ENCODE results near the gene HECTD2.

HECTD2 gene

GRCh38 chr10:91460681-91461080 lies 50.5 kb downstream of the HECTD2 start:
- Histone ChIP-seq H4K20me1 (ENCODE audit: insufficient read depth, low read length, poor library complexity, severe bottlenecking) (no peaks in the 10 kb centered on the region), H3K79me2 (ENCODE audit: insufficient read depth, low read length) (no peaks in the 10 kb centered on the region), H3F3A (ENCODE audit: low read depth) (no peaks in the 10 kb centered on the region), H3K4me1 (ENCODE audit: insufficient read depth, low read length, poor library complexity, severe bottlenecking) (no peaks in the 10 kb centered on the region), H3K9ac (ENCODE audit: low read depth, low read length, poor library complexity, severe bottlenecking) (no peak overlapping the region), H3K27me3 (ENCODE audit: insufficient read depth, low read length, poor library complexity, severe bottlenecking) (no peaks in the 10 kb centered on the region), H2AFZ (ENCODE audit: low read length) (no peak overlapping the region), H3K36me3 (ENCODE audit: insufficient read depth, low read length) (peaks cover 8% of the 10 kb centered on the region; the same call in 1 of the 2 replicates), H3K9me3 (ENCODE audit: insufficient read depth, low read depth, low read length) (peaks cover 4% of the 10 kb centered on the region; the same call in 1 of the 2 replicates), H3K9me2 (replicated peaks; ENCODE audit: low read depth, low read length) (no peaks in the 10 kb centered on the region), H3K4me3 (ENCODE audit: low read length, poor library complexity, severe bottlenecking) (no peak overlapping the region), H3K4me2 (ENCODE audit: low read depth, low read length, poor library complexity, severe bottlenecking) (no peak overlapping the region)
- TF ChIP-seq EZH2phosphoT487 (IDR thresholded peaks at IDR 0.05; ENCODE audit: borderline replicate concordance) (no peak), CTCF (conservative IDR thresholded peaks at IDR 0.05; ENCODE audit: low read length) (no peak)

- TF ChIP-seq EZH2phosphoT487 (IDR thresholded peaks at IDR 0.05; ENCODE audit: borderline replicate concordance) (no peak), CTCF (conservative IDR thresholded peaks at IDR 0.05; ENCODE audit: low read length) (no peak)
Measured at GRCh38 chr10:91462423-91462822, 52.3 kb downstream of the HECTD2 start.

GRCh38 chr10:91464500-91464899 lies 54.4 kb downstream of the HECTD2 start:
- Histone ChIP-seq H3K9me3 (ENCODE audit: insufficient read depth, low read depth, low read length) (peaks cover 4% of the 10 kb centered on the region; the same call in 1 of the 2 replicates), H3K9ac (ENCODE audit: low read depth, low read length, poor library complexity, severe bottlenecking) (no peak overlapping the region), H3K79me2 (ENCODE audit: insufficient read depth, low read length) (no peaks in the 10 kb centered on the region), H3K36me3 (ENCODE audit: insufficient read depth, low read length) (peaks cover 8% of the 10 kb centered on the region; the same call in 1 of the 2 replicates), H3K4me1 (ENCODE audit: insufficient read depth, low read length, poor library complexity, severe bottlenecking) (no peaks in the 10 kb centered on the region), H3F3A (ENCODE audit: low read depth) (no peaks in the 10 kb centered on the region), H3K9me2 (replicated peaks; ENCODE audit: low read depth, low read length) (no peaks in the 10 kb centered on the region), H2AFZ (ENCODE audit: low read length) (no peak overlapping the region), H4K20me1 (ENCODE audit: insufficient read depth, low read length, poor library complexity, severe bottlenecking) (no peaks in the 10 kb centered on the region), H3K4me2 (ENCODE audit: low read depth, low read length, poor library complexity, severe bottlenecking) (no peak overlapping the region), H3K27me3 (ENCODE audit: insufficient read depth, low read length, poor library complexity, severe bottlenecking) (no peaks in the 10 kb centered on the region), H3K4me3 (ENCODE audit: low read length, poor library complexity, severe bottlenecking) (no peak overlapping the region)
- TF ChIP-seq EZH2phosphoT487 (IDR thresholded peaks at IDR 0.05; ENCODE audit: borderline replicate concordance) (no peak), CTCF (conservative IDR thresholded peaks at IDR 0.05; ENCODE audit: low read length) (no peak)

More at GRCh38 chr10:91462423-91462822, 52.3 kb downstream of the HECTD2 start:
- Histone ChIP-seq H3K9ac (ENCODE audit: low read depth, low read length, poor library complexity, severe bottlenecking) (no peak overlapping the region), H4K20me1 (ENCODE audit: insufficient read depth, low read length, poor library complexity, severe bottlenecking) (no peaks in the 10 kb centered on the region), H3K4me3 (ENCODE audit: low read length, poor library complexity, severe bottlenecking) (no peak overlapping the region), H3K79me2 (ENCODE audit: insufficient read depth, low read length) (no peaks in the 10 kb centered on the region), H3K27me3 (ENCODE audit: insufficient read depth, low read length, poor library complexity, severe bottlenecking) (no peaks in the 10 kb centered on the region), H3F3A (ENCODE audit: low read depth) (no peaks in the 10 kb centered on the region), H3K4me1 (ENCODE audit: insufficient read depth, low read length, poor library complexity, severe bottlenecking) (no peaks in the 10 kb centered on the region), H3K9me3 (ENCODE audit: insufficient read depth, low read depth, low read length) (peaks cover 4% of the 10 kb centered on the region; the same call in 1 of the 2 replicates), H3K36me3 (ENCODE audit: insufficient read depth, low read length) (peaks cover 8% of the 10 kb centered on the region; the same call in 1 of the 2 replicates), H2AFZ (ENCODE audit: low read length) (no peak overlapping the region), H3K9me2 (replicated peaks; ENCODE audit: low read depth, low read length) (no peaks in the 10 kb centered on the region), H3K4me2 (ENCODE audit: low read depth, low read length, poor library complexity, severe bottlenecking) (no peak overlapping the region)
